HL-60 (cell line): Measurements from ENCODE around the gene ANKK1.

ENCODE experiments used
- DNase-seq, 2 experiments: peaks; one replicate each; pipeline ENCODE4 v3.0.0-alpha.2; 2010 to 2020; ENCODE audit warnings: low read depth in 1 of 2, low spot score in 1 of 2
- H3K27ac ChIP-seq: fragments of 250-450 bp; sonication (Bioruptor Pico); replicated peaks from 2 replicates; pipeline ENCODE4 v1.5.1; 2020; ENCODE audit warnings: mild to moderate bottlenecking, moderate library complexity
- H3K27me3 ChIP-seq: fragments of 250-450 bp; sonication (Bioruptor Pico); 2 replicates; pipeline ENCODE4 v1.5.1; 2021; ENCODE audit warnings: mild to moderate bottlenecking, moderate library complexity; ENCODE audit not compliant: insufficient read depth, poor library complexity, severe bottlenecking
- H3K4me3 ChIP-seq: replicated peaks from 2 replicates; pipeline ENCODE4 v1.5.1; 2011; ENCODE audit warnings: mild to moderate bottlenecking, control low read depth, low read length; ENCODE audit not compliant: insufficient read depth
- GABPA ChIP-seq: IDR thresholded peaks from 2 replicates; pipeline ENCODE4 v1.6.1; 2012; ENCODE audit warnings: low read depth
- POLR2AphosphoS5 ChIP-seq: IDR thresholded peaks from 2 replicates; pipeline ENCODE4 v1.6.1; 2012; ENCODE audit warnings: low read depth
- REST ChIP-seq: IDR thresholded peaks from 2 replicates; pipeline ENCODE4 v1.6.1; 2012; ENCODE audit warnings: low read depth; ENCODE audit not compliant: insufficient replicate concordance
- SPI1 ChIP-seq: IDR thresholded peaks from 2 replicates; pipeline ENCODE4 v1.6.1; 2012; ENCODE audit warnings: low read depth, mild to moderate bottlenecking, borderline replicate concordance
- TF ChIP-seq, protein P1 (sequence below): IDR thresholded peaks from one replicate; pipeline ENCODE4 v1.5.1; 2011; ENCODE audit warnings: low read length, control low read depth, inconsistent platforms; ENCODE audit not compliant: insufficient read depth

ANKK1 gene

GRCh38 chr11:113393501-113393985, 6.0 kb downstream of the ANKK1 start:
- TF ChIP-seq SPI1 (no peak), POLR2AphosphoS5 (no peak), GABPA (no peak), REST (no peak)
- TF ChIP-seq, protein P1, sequence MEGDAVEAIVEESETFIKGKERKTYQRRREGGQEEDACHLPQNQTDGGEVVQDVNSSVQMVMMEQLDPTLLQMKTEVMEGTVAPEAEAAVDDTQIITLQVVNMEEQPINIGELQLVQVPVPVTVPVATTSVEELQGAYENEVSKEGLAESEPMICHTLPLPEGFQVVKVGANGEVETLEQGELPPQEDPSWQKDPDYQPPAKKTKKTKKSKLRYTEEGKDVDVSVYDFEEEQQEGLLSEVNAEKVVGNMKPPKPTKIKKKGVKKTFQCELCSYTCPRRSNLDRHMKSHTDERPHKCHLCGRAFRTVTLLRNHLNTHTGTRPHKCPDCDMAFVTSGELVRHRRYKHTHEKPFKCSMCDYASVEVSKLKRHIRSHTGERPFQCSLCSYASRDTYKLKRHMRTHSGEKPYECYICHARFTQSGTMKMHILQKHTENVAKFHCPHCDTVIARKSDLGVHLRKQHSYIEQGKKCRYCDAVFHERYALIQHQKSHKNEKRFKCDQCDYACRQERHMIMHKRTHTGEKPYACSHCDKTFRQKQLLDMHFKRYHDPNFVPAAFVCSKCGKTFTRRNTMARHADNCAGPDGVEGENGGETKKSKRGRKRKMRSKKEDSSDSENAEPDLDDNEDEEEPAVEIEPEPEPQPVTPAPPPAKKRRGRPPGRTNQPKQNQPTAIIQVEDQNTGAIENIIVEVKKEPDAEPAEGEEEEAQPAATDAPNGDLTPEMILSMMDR = no peak
- H3K27ac ChIP-seq = no peak overlapping the region
- no peak for DNase-seq
- no peak overlapping the region for H3K4me3 ChIP-seq
- H3K27me3 ChIP-seq = peaks cover 6% of the 10 kb centered on the region

DNA sequence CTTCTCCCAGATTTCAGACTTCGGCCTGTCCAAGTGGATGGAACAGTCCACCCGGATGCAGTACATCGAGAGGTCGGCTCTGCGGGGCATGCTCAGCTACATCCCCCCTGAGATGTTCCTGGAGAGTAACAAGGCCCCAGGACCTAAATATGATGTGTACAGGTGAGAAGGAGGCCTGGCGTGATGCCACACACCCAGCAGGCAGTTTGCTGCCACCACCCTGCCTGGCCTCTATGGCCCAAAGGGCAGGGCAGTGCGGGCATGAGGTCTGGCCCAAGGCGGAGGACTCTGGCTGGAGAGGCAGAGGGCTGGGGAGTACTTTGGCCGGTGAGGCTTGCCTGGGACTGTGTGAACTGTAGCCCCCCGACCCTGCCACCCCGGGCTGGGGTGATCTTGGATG, 7.3 kb downstream of the ANKK1 start:
- no peak for DNase-seq
- Histone ChIP-seq H3K4me3 (no peak overlapping the region), H3K27me3 (no peaks in the 10 kb centered on the region), H3K27ac (no peak overlapping the region)
- TF ChIP-seq, protein P1 = no peak
- TF ChIP-seq GABPA = no peak
- TF ChIP-seq SPI1 = no peak
- TF ChIP-seq POLR2AphosphoS5 = no peak
- TF ChIP-seq REST = no peak

GRCh38 chr11:113395782-113396336, 8.3 kb downstream of the ANKK1 start:
- DNase-seq = no peak
- TF ChIP-seq, protein P1 = no peak
- TF ChIP-seq SPI1 (no peak), GABPA (no peak), REST (no peak), POLR2AphosphoS5 (no peak)
- H3K27ac ChIP-seq = no peak overlapping the region
- H3K27me3 ChIP-seq = no peaks in the 10 kb centered on the region
- H3K4me3 ChIP-seq = no peak overlapping the region
